DND-41 (cell line): ENCODE measurements around the gene OPCML.

Experiments
- ATAC-seq: fragments of 200-7000 bp; cut with Tn5 transposase; 3 replicates; pipeline ENCODE4 v1.9.1; 2021; ENCODE audit warnings: low read depth; ENCODE audit not compliant: insufficient read depth
- DNase-seq: peaks from one replicate; pipeline ENCODE4 v3.0.0-alpha.2; 2020
- H2AFZ ChIP-seq: 2 replicates; pipeline ENCODE4 v1.6.0; 2012; ENCODE audit warnings: low read depth, low read length
- H3K27ac ChIP-seq: 2 replicates; pipeline ENCODE4 v1.5.1; 2012; ENCODE audit warnings: low read length, inconsistent platforms
- H3K27me3 ChIP-seq: fragments of 200-600 bp; sonication (generic); 2 replicates; pipeline ENCODE4 v1.6.0; 2012; ENCODE audit warnings: low read length, mild to moderate bottlenecking, inconsistent platforms; ENCODE audit not compliant: insufficient read depth, poor library complexity
- H3K36me3 ChIP-seq: 2 replicates; pipeline ENCODE4 v1.5.1; 2012; ENCODE audit warnings: low read length, inconsistent platforms; ENCODE audit not compliant: insufficient read depth
- H3K4me1 ChIP-seq: 2 replicates; pipeline ENCODE4 v1.5.1; 2012; ENCODE audit warnings: mild to moderate bottlenecking, low read length; ENCODE audit not compliant: insufficient read depth
- H3K4me2 ChIP-seq: 2 replicates; pipeline ENCODE4 v1.6.0; 2012; ENCODE audit warnings: mild to moderate bottlenecking, moderate library complexity, low read length, inconsistent platforms; ENCODE audit not compliant: insufficient read depth
- H3K4me3 ChIP-seq, 2 experiments: fragments of 200-600 bp in 1 of 2; shearing (Covaris generic) in 1 of 2; 2 replicates each; pipeline ENCODE4 v1.5.1; 2012 to 2016; ENCODE audit warnings: inconsistent platforms in 2 of 2, low read length in 2 of 2, mild to moderate bottlenecking in 2 of 2, low read depth in 1 of 2, moderate library complexity in 1 of 2
- H3K79me2 ChIP-seq: 2 replicates; pipeline ENCODE4 v1.6.0; 2012; ENCODE audit warnings: low read length, inconsistent platforms; ENCODE audit not compliant: insufficient read depth
- H3K9ac ChIP-seq: 2 replicates; pipeline ENCODE4 v1.6.0; 2012; ENCODE audit warnings: low read depth, mild to moderate bottlenecking, inconsistent platforms, low read length, moderate library complexity
- H3K9me3 ChIP-seq: 2 replicates; pipeline ENCODE4 v1.5.1; 2012; ENCODE audit warnings: low read length, moderate library complexity, mild to moderate bottlenecking, inconsistent platforms; ENCODE audit not compliant: insufficient read depth, severe bottlenecking
- H4K20me1 ChIP-seq: 2 replicates; pipeline ENCODE4 v1.6.0; 2012; ENCODE audit warnings: low read length; ENCODE audit not compliant: insufficient read depth
- EZH2 ChIP-seq: IDR thresholded peaks from 3 replicates; pipeline ENCODE4 v1.6.1; 2012; ENCODE audit warnings: borderline replicate concordance, low read depth, mild to moderate bottlenecking, moderate library complexity, low read length, inconsistent platforms; ENCODE audit not compliant: severe bottlenecking
- TF ChIP-seq, protein P1 (sequence below): IDR thresholded peaks from 2 replicates; pipeline ENCODE4 v1.5.1; 2012; ENCODE audit warnings: borderline replicate concordance, low read length, moderate library complexity, mild to moderate bottlenecking; ENCODE audit not compliant: poor library complexity, severe bottlenecking; ENCODE audit errors: extremely low read depth

The OPCML gene

DNA sequence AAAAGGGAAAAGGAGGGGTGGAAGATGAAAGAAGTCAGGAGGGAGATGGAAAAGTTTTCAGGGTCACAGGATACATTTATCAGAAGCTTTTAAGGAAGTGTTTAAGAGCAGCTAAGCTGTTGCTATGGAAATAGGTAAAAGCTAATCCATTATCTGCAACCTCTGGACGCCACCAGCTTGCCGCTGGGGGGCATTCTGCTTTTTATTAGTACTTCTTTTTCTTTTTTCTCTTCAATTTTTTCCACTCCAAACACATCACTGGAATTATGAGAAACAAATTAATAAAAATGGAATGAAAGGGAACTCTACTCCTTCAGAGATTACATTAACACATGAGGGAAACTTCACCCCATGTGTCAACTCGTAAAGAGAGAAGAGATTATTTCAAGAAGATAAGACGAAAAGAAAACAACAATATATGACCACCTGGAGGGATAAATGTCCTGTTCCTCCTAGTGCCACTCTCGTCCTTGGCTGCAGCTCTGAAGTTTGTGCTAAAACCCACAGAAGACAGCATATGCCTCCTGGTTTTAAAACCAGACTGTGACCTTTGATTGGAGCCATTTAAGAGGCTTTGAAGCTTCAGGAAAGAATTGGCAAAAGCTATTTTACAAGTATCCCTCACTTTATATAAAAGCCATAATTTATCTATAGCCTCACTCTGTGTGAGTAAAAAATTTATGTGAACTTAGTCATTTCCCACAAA, 972.8 kb downstream of the OPCML start:
- Histone ChIP-seq H3K9ac (no peak overlapping the region), H4K20me1 (no peaks in the 10 kb centered on the region), H3K36me3 (no peaks in the 10 kb centered on the region), H3K4me2 (no peak overlapping the region), H3K79me2 (no peaks in the 10 kb centered on the region), H3K27me3 (no peaks in the 10 kb centered on the region), H3K9me3 (no peaks in the 10 kb centered on the region), H3K27ac (no peak overlapping the region), H3K4me3 (no peak overlapping the region), H3K4me1 (no peaks in the 10 kb centered on the region), H2AFZ (no peak overlapping the region)
- DNase-seq (no peak), ATAC-seq (no peak)
- TF ChIP-seq EZH2 = no peak
- TF ChIP-seq, protein P1, sequence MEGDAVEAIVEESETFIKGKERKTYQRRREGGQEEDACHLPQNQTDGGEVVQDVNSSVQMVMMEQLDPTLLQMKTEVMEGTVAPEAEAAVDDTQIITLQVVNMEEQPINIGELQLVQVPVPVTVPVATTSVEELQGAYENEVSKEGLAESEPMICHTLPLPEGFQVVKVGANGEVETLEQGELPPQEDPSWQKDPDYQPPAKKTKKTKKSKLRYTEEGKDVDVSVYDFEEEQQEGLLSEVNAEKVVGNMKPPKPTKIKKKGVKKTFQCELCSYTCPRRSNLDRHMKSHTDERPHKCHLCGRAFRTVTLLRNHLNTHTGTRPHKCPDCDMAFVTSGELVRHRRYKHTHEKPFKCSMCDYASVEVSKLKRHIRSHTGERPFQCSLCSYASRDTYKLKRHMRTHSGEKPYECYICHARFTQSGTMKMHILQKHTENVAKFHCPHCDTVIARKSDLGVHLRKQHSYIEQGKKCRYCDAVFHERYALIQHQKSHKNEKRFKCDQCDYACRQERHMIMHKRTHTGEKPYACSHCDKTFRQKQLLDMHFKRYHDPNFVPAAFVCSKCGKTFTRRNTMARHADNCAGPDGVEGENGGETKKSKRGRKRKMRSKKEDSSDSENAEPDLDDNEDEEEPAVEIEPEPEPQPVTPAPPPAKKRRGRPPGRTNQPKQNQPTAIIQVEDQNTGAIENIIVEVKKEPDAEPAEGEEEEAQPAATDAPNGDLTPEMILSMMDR = no peak

DNA sequence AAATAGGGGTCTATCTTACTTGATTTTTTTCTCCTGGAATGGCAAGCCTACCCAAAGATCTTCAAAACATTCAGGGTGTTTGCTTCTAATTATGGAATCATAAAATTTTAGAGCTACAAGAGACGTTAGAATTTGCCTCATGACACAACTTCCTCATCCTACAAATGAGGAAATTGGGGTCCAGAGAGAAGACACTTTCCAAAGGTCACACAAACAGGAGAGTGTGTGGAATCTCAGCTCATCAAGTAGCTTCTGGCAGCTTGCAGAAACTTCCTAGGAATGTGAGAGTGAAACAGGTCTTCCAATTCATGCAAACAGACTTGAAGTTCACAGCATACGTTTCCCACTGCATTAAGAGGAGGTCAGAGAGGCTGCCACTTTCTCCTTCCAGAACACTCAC, 976.0 kb downstream of the OPCML start:
- Histone ChIP-seq H3K79me2 (no peaks in the 10 kb centered on the region), H3K9me3 (no peaks in the 10 kb centered on the region), H3K27ac (no peak overlapping the region), H2AFZ (no peak overlapping the region), H3K4me3 (no peak overlapping the region), H3K9ac (no peak overlapping the region), H4K20me1 (no peaks in the 10 kb centered on the region), H3K4me1 (no peaks in the 10 kb centered on the region), H3K36me3 (no peaks in the 10 kb centered on the region), H3K27me3 (no peaks in the 10 kb centered on the region), H3K4me2 (no peak overlapping the region)
- no peak for DNase-seq
- ATAC-seq = no peak
- TF ChIP-seq, protein P1 = no peak
- TF ChIP-seq EZH2 = no peak

DNA sequence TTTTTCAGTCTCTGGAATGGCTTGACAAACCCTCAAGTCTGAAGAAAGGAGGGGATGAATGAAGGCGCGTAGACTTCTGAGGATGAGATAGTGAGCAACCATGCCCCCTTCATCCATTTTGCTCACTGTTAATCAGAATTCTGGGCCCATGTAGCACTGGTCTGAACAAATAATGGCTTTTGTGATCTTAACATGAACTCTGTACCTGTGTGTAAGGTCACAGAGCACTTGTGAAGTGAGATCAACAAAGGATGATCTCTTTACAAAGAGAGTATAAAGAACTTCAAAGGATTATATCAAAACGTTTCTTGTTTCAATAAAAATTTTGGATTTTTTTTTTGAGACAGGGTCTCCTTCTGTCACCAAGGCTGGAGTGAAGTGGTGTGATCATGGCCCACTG, 976.7 kb downstream of the OPCML start:
- no peak for DNase-seq
- no peaks in the 10 kb centered on the region for H4K20me1 ChIP-seq
- no peak overlapping the region for H2AFZ ChIP-seq
- no peaks in the 10 kb centered on the region for H3K9me3 ChIP-seq
- H3K9ac ChIP-seq = no peak overlapping the region
- H3K79me2 ChIP-seq = no peaks in the 10 kb centered on the region
- no peaks in the 10 kb centered on the region for H3K4me1 ChIP-seq
- no peaks in the 10 kb centered on the region for H3K36me3 ChIP-seq
- no peak overlapping the region for H3K4me3 ChIP-seq
- no peak for TF ChIP-seq EZH2
- TF ChIP-seq, protein P1 = no peak
- H3K4me2 ChIP-seq = no peak overlapping the region
- no peaks in the 10 kb centered on the region for H3K27me3 ChIP-seq
- ATAC-seq = no peak
- no peak overlapping the region for H3K27ac ChIP-seq
